BLaER1 treated with 17β-estradiol and CSF1 and Interleukin-3, amounts not matched to agents 10 nM and 100 nM (cell line): Measurements from ENCODE around the gene PELO.
A peak's percentile ranks its signal among the peaks of the same experiment; 100 is the strongest.
"Not testable (repeated sequence)": the region's sequence is repeated elsewhere in the genome, so short reads cannot be mapped to it uniquely, and the experiment has no call there.

ENCODE experiments used
- H3K27ac ChIP-seq, 11 experiments: shearing (Covaris generic); formaldehyde crosslinking; 2 replicates each; pipeline ENCODE4 v1.8.1; 2022
- H3K27me3 ChIP-seq, 11 experiments: shearing (Covaris generic); formaldehyde crosslinking; 2 replicates each; pipeline ENCODE4 v1.8.1; 2022
- H3K36me3 ChIP-seq, 11 experiments: shearing (Covaris generic); formaldehyde crosslinking; 2 replicates each; pipeline ENCODE4 v1.8.1; 2022
- H3K4me1 ChIP-seq, 10 experiments: shearing (Covaris generic); formaldehyde crosslinking; 2 replicates each; pipeline ENCODE4 v1.8.1; 2022
- H3K4me2 ChIP-seq, 11 experiments: shearing (Covaris generic); formaldehyde crosslinking; 2 replicates each; pipeline ENCODE4 v1.8.1; 2022
- H3K4me3 ChIP-seq, 10 experiments: shearing (Covaris generic); formaldehyde crosslinking; 2 replicates each; pipeline ENCODE4 v1.8.1; 2022
- H3K9ac ChIP-seq, 11 experiments: shearing (Covaris generic); formaldehyde crosslinking; 2 replicates each; pipeline ENCODE4 v1.8.1; 2022
- H3K9me3 ChIP-seq, 11 experiments: shearing (Covaris generic); formaldehyde crosslinking; replicated peaks in 1 of 11; 2 replicates each; pipeline ENCODE4 v1.8.1; 2022
- H4K20me1 ChIP-seq, 11 experiments: shearing (Covaris generic); formaldehyde crosslinking; 2 replicates each; pipeline ENCODE4 v1.8.1; 2022
- Cebpa-rat ChIP-seq, 11 experiments: shearing (Covaris generic); IDR thresholded peaks; 2 replicates each; pipeline ENCODE4 v1.8.1; 2022

Gene PELO

GRCh38 chr5:52787600-52788504 is at the start of gene PELO, which contains the start of gene ITGA1:
Gene PELO (plus strand): TSS chr5:52787916. CDS start chr5:52800395, 12,479 bp downstream.
Gene ITGA1 (plus strand): TSS chr5:52787916. CDS start chr5:52788354, 438 bp downstream.
- Histone ChIP-seq H3K9me3 (0 out of 22 replicates have a peak, but pooled peaks cover 0 to 5% (median 0%) of the 10 kb centered on the region in 11 experiments), H3K36me3 (no peaks in the 10 kb centered on the region), H3K27ac (no peak within 1 kb of the TSS), H3K27me3 (peaks cover 34 to 47% (median 42%) of the 10 kb centered on the region in 11 experiments), H4K20me1 (no peaks in the 10 kb centered on the region), H3K4me3 (peak within 1 kb of the TSS; percentile 45 to 70 (median 57)), H3K4me1 (peaks cover 0 to 48% (median 19%) of the 10 kb centered on the region in 10 experiments; a peak in 15 of 20 replicates), H3K4me2 (peak within 1 kb of the TSS; percentile 71 to 97 (median 84)), H3K9ac (peak within 1 kb of the TSS in 6 of 11 experiments; percentile 28 to 65 (median 44); a peak in 8 of 22 replicates)
- no peak for TF ChIP-seq Cebpa-rat (IDR thresholded peaks at IDR 0.05)

GRCh38 chr5:52738095-52738506 is 49.6 kb upstream of the PELO start:
- no peaks in the 10 kb centered on the region for H3K27me3 ChIP-seq
- peak overlapping the region in 3 of 11 experiments; percentile 1 to 25 (median 9); a peak in 2 of 22 replicates for H3K4me2 ChIP-seq
- TF ChIP-seq Cebpa-rat (IDR thresholded peaks at IDR 0.05) = no peak
- no peaks in the 10 kb centered on the region for H4K20me1 ChIP-seq
- peaks cover 4 to 28% (median 12%) of the 10 kb centered on the region in 10 experiments; a peak in 14 of 20 replicates for H3K4me1 ChIP-seq
- H3K9ac ChIP-seq = no peak overlapping the region
- H3K9me3 ChIP-seq = 0 out of 22 replicates have a peak, but pooled peaks cover 0 to 3% (median 0%) of the 10 kb centered on the region in 11 experiments
- no peak overlapping the region for H3K27ac ChIP-seq
- no peaks in the 10 kb centered on the region for H3K36me3 ChIP-seq
- H3K4me3 ChIP-seq = no peak overlapping the region

- H3K36me3 ChIP-seq = no peaks in the 10 kb centered on the region
- no peak overlapping the region for H3K4me3 ChIP-seq
- H3K27me3 ChIP-seq = no peaks in the 10 kb centered on the region
- H3K27ac ChIP-seq = no peak overlapping the region
- no peaks in the 10 kb centered on the region for H4K20me1 ChIP-seq
- no peak for TF ChIP-seq Cebpa-rat (IDR thresholded peaks at IDR 0.05)
- H3K4me1 ChIP-seq = peaks cover 10 to 46% (median 25%) of the 10 kb centered on the region in 10 experiments; a peak in 17 of 20 replicates
- no peak overlapping the region for H3K9ac ChIP-seq
- H3K4me2 ChIP-seq = peak overlapping the region; percentile 6 to 67 (median 35); a peak in 18 of 22 replicates
- 0 out of 22 replicates have a peak, but pooled peaks cover 0 to 3% (median 0%) of the 10 kb centered on the region in 11 experiments for H3K9me3 ChIP-seq
Observed at GRCh38 chr5:52740007-52740406, 47.7 kb upstream of the PELO start.

- Histone ChIP-seq H3K4me2 (peak overlapping the region in 7 of 11 experiments; percentile 34 to 65 (median 48); a peak in 9 of 22 replicates), H3K9ac (no peak overlapping the region), H3K36me3 (no peaks in the 10 kb centered on the region), H3K9me3 (no peaks in the 10 kb centered on the region), H3K4me3 (no peak overlapping the region), H4K20me1 (no peaks in the 10 kb centered on the region), H3K27me3 (peaks cover 0 to 6% (median 0%) of the 10 kb centered on the region in 11 experiments; a peak in 1 of 22 replicates), H3K27ac (no peak overlapping the region), H3K4me1 (peaks cover 10 to 44% (median 25%) of the 10 kb centered on the region in 10 experiments; a peak in 17 of 20 replicates)
- TF ChIP-seq Cebpa-rat (IDR thresholded peaks at IDR 0.05) = no peak
Observed at GRCh38 chr5:52743012-52743411, 44.7 kb upstream of the PELO start.

- H3K4me1 ChIP-seq = peaks cover 10 to 39% (median 24%) of the 10 kb centered on the region in 10 experiments; a peak in 17 of 20 replicates
- H4K20me1 ChIP-seq = no peaks in the 10 kb centered on the region
- H3K27me3 ChIP-seq = peaks cover 0 to 6% (median 0%) of the 10 kb centered on the region in 11 experiments; a peak in 1 of 22 replicates
- H3K27ac ChIP-seq = no peak overlapping the region
- no peaks in the 10 kb centered on the region for H3K36me3 ChIP-seq
- H3K4me2 ChIP-seq = peak overlapping the region in 10 of 11 experiments; percentile 6 to 65 (median 40); a peak in 16 of 22 replicates
- no peak overlapping the region for H3K9ac ChIP-seq
- no peaks in the 10 kb centered on the region for H3K9me3 ChIP-seq
- no peak for TF ChIP-seq Cebpa-rat (IDR thresholded peaks at IDR 0.05)
- H3K4me3 ChIP-seq = no peak overlapping the region
Observed at GRCh38 chr5:52743529-52743928, 44.2 kb upstream of the PELO start.

- TF ChIP-seq Cebpa-rat (IDR thresholded peaks at IDR 0.05) = no peak
Observed at GRCh38 chr5:52743970-52744369, 43.7 kb upstream of the PELO start.

GRCh38 chr5:52744867-52745458 is 42.8 kb upstream of the PELO start:
- H3K4me1 ChIP-seq = peaks cover 8 to 33% (median 21%) of the 10 kb centered on the region in 10 experiments; a peak in 17 of 20 replicates
- not testable (repeated sequence) for H3K9me3 ChIP-seq, H4K20me1 ChIP-seq, H3K36me3 ChIP-seq, H3K4me3 ChIP-seq, H3K27ac ChIP-seq, H3K9ac ChIP-seq, H3K27me3 ChIP-seq
- H3K4me2 ChIP-seq = peak overlapping the region in 3 of 11 experiments; percentile 8 to 59 (median 34); a peak in 5 of 22 replicates

More at GRCh38 chr5:52743970-52744369, 43.7 kb upstream of the PELO start:
- Histone ChIP-seq H3K27ac (no peak overlapping the region), H3K27me3 (peaks cover 0 to 6% (median 0%) of the 10 kb centered on the region in 11 experiments; a peak in 1 of 22 replicates), H3K36me3 (no peaks in the 10 kb centered on the region), H3K4me1 (peaks cover 10 to 36% (median 24%) of the 10 kb centered on the region in 10 experiments; a peak in 17 of 20 replicates), H3K9me3 (no peaks in the 10 kb centered on the region), H3K4me2 (peak overlapping the region in 10 of 11 experiments; percentile 6 to 65 (median 40); a peak in 16 of 22 replicates), H3K4me3 (no peak overlapping the region), H4K20me1 (no peaks in the 10 kb centered on the region), H3K9ac (no peak overlapping the region)

GRCh38 chr5:52746539-52746938 is 41.2 kb upstream of the PELO start:
- no peaks in the 10 kb centered on the region for H3K9me3 ChIP-seq
- no peaks in the 10 kb centered on the region for H4K20me1 ChIP-seq
- H3K36me3 ChIP-seq = no peaks in the 10 kb centered on the region
- H3K9ac ChIP-seq = no peak overlapping the region
- peaks cover 6 to 25% (median 15%) of the 10 kb centered on the region in 10 experiments; a peak in 17 of 20 replicates for H3K4me1 ChIP-seq
- no peak overlapping the region for H3K4me3 ChIP-seq
- TF ChIP-seq Cebpa-rat (IDR thresholded peaks at IDR 0.05) = no peak
- H3K27ac ChIP-seq = no peak overlapping the region
- H3K4me2 ChIP-seq = no peak overlapping the region
- H3K27me3 ChIP-seq = peaks cover 0 to 6% (median 0%) of the 10 kb centered on the region in 11 experiments; a peak in 1 of 22 replicates
